Amygdala (tissue), 56 donors: ENCODE results near the gene RYR2.

Experiments
- DNase-seq, 56 donors: peaks; one replicate each; lab custom pipeline; 2025; lab: John Stamatoyannopoulos, UW

RYR2 gene

DNA sequence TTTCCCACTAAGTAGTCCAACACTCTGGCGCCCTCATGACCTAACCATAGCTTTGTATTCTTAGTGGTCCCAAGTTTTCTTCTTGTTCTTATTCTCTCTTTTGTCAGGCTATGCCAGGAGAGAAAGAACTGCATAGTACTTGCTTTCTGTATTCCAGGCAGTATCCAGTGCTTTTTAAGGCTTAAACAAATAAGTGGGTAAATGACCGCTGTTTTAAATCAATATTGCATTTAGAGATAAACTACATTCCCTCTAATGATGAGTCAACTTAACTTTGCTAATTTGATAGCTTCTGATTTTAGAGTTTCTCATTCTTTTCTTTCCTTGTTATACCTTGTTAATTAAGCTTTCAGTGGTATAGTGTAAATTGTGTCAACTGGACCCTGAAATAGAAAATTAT, 709.1 kb downstream of the RYR2 start:
- DNase-seq = no peak

GRCh38 chr1:237754627-237755026, 712.6 kb downstream of the RYR2 start:
- DNase-seq = no peak

DNA sequence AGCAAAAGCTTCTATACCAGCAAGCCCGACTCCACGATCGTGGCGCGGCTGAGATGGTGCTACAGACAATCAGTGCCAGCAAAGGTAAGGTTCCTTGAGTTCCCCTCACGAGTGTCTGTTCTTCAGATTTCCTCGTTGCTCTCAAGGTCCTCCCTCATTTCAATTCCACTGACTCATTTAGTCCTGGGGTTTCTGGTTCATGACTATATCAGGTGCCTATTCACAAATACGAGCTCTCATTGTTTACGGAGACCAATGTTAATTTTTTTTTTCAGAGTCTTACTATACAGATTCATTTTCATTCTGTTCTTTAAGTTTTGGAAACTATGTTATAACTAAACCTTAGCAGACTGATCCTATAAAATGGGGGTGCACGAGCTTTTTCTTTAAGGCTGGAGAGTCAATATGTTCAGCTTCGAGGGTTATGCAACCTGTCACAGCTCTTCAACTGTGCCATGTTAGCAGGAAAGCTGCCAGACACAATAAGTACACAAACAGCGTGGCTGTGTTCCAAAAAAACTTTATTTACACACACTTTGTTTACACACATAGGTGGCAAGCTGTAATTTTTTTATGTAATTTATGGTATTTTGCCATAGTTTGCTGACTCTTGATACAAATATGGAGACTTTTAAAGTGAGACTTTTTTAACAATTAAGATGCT, 714.5 kb downstream of the RYR2 start:
- no peak for DNase-seq

DNA sequence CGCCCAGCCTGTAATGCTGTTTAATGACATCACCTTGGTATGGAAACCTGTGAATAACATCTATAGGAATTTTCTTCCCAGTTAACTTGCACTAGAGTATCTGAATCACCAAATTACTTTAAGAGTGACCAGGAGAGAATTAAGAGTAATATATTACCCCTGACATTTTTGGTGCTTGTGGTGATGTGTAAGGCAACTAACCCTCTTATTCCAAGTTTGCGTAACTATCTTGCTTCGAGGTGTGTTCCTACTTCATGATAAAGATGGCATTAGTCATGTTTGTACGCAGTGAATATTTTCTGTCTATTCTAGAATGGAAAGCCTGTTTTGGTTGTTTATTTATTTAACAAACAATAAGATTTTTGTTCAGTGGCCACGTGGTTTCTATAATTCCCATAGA, 717.4 kb downstream of the RYR2 start:
- DNase-seq = no peak

- no peak for DNase-seq
Observed at GRCh38 chr1:237760951-237761350, 719.0 kb downstream of the RYR2 start.

GRCh38 chr1:237763137-237763536, 721.2 kb downstream of the RYR2 start:
- DNase-seq = no peak

- DNase-seq = no peak
Observed at GRCh38 chr1:237763751-237764150, 721.8 kb downstream of the RYR2 start.

- no peak for DNase-seq
Observed at GRCh38 chr1:237769916-237770315, 727.9 kb downstream of the RYR2 start.

GRCh38 chr1:237772009-237772408, 730.0 kb downstream of the RYR2 start:
- DNase-seq = no peak

- DNase-seq = no peak
Observed at GRCh38 chr1:237774246-237774645, 732.3 kb downstream of the RYR2 start.

DNA sequence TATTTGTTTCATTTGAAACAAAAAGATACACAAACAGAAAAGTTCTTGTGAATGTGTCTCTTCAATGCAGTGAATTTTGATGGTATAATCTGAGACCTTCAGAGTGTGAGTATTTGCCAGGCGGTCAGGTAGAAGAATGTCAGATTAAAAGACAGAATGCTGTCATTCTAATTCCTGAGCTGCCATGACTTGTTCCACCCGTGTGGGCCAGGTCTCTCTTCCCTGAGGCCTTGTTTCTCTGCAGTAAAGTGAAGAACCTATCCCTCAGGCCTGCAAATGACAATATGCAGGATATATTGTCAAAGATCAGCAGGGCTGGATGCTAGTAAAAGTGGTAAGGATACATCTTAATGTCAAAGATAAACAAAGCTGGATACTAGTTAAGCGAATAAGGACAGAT, 737.4 kb downstream of the RYR2 start:
- DNase-seq = no peak

DNA sequence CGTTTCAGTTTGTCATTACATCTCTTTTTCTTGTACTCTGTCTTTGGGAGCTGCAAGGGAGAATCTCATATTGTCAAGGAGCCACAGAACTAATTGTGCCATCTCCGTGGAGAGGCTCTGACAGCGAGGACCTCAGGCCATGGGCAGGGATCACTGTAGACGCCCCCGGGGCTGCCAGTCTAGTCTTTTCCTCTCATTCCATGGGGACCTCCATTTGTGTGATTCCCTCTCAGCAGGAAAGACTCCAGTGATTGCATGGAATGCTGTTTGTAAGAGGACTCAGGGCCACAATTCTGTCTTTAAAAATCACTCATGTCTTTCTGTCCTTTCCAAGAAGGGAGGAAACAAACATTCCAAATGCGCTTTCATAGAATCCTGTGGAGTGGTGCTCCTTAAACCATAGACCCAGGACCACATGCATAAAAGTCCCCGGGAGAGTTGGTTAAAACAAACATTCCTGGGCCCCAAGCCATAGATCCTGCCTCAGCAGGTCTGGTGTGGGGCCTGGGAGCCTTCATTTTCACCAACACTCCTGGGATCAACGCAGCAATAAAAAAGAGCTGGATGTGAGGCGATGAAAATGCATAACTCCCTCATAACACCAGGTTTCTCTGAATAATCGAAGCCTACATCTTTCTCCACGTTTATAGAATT, 744.2 kb downstream of the RYR2 start:
- DNase-seq = no peak

- no peak for DNase-seq
Observed at GRCh38 chr1:237788069-237788468, 746.1 kb downstream of the RYR2 start.

GRCh38 chr1:237789619-237790018, 747.6 kb downstream of the RYR2 start:
- DNase-seq = no peak

DNA sequence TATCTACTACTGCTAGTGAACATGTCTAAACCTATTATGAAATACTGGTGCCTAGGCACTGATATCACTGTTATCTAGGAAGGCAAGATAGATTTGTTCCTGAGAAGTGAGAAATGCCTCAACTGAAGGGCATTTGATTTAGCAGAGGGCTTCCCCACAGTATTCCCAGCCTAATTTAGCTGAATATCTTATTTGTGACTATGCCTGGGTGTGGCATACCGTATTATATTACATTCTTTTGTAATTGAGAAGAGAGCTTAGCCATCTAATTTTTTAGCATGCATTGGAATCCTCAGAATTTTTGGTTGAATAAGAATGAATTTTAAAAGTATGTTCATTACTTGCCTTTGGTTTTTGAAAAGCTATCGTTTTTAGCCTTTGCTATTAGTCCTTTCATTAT, 749.6 kb downstream of the RYR2 start:
- DNase-seq = no peak

GRCh38 chr1:237792149-237792548, 750.2 kb downstream of the RYR2 start:
- no peak for DNase-seq

GRCh38 chr1:237792726-237793125, 750.7 kb downstream of the RYR2 start:
- no peak for DNase-seq

DNA sequence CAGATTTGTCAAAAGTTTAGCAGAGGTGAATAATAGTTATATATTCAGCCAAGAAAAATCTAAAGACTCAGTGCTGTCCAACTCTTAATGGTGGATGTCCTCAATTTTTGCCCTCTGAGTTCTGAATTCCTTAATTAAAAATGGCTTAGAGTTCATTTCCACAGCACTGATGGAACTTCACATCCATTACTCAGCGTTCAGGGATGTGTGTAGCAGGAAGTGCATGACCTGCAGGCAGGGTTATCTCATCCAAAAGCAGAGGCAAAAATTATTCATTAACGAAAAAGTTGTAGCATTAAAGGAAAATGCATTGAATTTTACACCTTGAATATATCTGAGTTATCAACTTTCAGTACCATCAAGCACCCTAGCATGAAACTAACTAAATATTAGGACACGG, 752.1 kb downstream of the RYR2 start:
- DNase-seq = no peak

DNA sequence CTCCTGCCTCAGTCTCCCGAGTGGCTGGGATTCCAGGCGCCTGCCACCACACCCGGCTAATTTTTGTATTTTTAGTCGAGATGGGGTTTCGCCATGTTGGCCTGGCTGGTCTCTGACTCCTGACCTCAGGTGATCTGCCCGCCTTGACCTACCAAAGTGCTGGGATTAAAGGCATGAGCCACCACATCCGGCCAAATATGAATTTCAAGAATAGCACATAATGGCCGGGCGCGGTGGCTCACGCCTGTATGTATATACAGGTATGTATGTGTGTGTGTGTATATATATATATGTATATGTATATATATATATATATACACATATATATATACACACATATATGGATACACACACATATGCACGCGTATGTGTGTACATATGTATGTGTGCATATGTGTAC, 753.6 kb downstream of the RYR2 start:
- no peak for DNase-seq

DNA sequence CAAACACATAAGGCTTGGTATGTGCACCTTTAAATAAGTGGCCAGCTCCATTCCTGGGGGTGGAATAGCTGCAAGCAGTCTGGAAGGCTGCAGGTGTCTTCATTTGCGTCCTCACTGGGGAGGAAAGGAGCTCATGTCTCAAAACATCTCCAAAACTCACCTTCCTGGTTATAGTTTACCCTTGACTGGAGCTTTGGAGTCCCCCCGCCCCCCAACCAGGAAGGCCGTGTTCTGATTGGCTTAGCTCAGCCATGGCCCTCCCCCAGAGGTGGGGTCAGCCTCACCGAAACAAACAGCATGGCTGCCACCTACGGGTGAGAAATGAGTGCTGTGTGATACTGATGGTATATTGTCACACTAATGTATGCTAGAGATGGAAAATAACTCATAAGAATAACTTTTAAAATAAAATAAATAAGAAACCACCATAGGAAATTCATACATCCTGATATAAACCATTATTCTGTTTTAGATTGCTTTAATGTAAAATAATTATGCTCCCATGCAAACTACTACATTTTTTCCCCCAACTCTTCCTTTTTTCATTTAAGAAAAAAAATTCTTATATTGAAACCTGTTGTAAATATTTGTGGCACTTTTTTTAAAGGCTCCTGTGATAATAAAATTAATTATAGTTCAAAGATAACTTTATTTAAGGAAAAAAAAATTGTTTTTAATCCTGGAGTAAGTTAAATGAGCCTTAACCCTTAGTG, 757.9 kb downstream of the RYR2 start:
- peak in 25 of 56 donors; percentile 1 to 49 (median 17) for DNase-seq

DNA sequence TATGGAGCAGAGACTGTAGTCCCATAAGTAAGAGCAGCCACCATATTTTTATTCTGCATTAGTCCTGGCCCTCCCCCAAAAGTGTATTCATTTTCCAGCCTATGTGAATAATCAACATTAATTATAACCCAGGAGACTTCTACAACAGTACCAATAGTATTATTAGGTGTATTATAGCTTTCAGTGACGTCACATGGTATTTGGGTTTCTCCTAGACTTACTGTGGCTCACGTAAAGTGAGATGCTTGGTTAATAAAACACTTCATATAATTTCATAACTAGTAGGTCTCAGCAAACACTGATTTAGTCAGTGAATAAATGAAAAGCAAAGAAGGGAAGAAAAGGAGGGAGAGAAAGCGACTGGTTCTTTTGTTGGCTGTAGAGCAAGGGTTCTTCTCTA, 762.5 kb downstream of the RYR2 start:
- no peak for DNase-seq

- no peak for DNase-seq
Observed at GRCh38 chr1:237809099-237809498, 767.1 kb downstream of the RYR2 start.
